Activated CD4-positive, alpha-beta T cell treated with anti-CD3 and anti-CD28 coated beads, Interleukin-2, Interleukin-4, amounts not matched to agents 100 ng/mL and 50 ng/mL, durations not matched to agents 16 hours and 8 hours (primary cell): ENCODE results near the gene HOXB6.

ENCODE experiments used
- DNase-seq: peaks from one replicate; pipeline ENCODE4 v3.0.0-alpha.2; 2020; ENCODE audit warnings: low spot score

The HOXB6 gene

DNA sequence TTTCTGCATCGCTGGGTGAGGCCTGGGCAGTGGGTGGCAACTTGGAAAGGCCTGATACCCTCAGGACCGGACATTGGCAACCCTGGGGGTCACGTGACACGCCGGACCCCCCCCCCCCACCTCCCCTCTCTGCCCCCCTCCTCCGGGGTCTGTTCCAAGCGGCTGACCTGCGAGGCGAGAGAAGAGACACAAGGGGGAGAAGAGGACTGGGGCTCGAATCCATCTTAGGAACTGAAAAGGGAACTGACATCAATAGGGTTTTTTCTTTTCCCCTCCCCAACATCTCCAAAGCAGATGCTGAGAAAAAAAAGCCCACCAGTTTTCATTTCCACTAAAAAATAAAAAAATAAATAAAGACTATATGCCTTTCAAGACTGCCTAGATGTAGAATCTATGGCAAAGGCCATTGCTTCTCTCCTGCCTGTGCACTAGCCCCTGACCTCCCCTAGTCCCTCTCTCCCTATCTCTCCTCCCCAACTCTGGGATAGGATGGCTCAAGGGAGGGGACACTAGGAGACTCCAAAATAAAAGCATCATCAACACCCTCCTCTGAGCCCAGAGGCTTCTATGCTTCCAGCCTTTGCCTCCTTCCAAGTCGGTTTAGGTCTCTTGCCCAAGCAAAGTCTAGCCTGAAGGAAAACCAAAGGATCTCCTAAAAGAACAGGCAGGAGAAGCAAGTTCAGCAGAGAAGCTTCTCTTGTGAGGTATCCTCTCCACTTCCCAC lies 52.2 kb downstream of the HOXB6 start:
- no peak for DNase-seq

- no peak for DNase-seq
Measured at GRCh38 chr17:48551596-48552465, 53.0 kb downstream of the HOXB6 start.

DNA sequence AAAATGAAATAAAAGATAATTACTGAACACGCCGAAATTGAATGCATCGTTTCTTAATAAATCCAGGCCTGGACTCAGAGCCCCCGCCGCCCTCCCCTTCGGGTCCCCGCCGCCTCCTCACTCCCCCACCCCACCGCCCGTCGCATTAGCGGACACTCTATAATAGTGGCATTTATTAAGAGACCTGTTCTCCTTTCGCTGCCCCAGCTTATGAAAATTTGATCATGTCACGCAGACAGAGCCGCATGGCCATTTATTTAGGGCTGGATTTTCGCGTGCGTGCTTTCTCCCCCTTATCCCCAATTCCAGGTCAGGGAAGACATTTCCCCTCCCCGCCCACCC lies 53.6 kb downstream of the HOXB6 start:
- no peak for DNase-seq

DNA sequence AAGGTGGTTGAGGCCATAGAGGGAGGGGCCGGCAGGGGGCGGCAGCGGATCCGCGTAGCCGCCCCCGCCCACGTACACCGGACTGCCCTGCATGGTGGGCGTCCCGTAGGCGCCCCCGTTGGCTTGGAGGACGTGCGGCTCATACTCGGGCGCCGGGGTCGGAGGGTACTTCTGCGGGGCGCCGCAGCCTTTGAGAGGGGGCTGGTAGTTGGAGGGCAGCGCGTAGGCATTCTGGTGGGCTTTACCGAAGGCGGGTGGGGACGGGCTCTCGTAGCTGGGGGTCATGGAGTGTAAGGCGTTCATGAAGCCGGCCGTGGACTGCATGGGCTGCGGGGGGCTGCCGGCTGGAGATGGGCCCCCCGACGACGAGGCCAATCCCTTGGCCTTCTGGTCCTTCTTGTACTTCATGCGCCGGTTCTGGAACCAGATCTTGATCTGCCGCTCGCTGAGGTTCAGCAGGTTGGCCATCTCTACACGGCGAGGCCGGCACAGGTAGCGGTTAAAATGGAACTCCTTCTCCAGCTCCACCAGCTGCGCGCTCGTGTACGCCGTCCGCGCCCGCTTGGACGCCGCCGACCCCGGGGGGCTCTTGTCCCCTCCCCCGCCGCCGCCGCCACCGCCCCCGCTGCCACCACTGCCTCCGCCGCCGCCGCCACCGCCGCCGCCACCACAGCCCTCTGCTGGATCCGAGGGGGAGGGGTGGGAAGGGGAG lies 54.1 kb downstream of the HOXB6 start:
- DNase-seq, result no peak

GRCh38 chr17:48549914-48550501 lies 54.8 kb downstream of the HOXB6 start:
- DNase-seq, result no peak

DNA sequence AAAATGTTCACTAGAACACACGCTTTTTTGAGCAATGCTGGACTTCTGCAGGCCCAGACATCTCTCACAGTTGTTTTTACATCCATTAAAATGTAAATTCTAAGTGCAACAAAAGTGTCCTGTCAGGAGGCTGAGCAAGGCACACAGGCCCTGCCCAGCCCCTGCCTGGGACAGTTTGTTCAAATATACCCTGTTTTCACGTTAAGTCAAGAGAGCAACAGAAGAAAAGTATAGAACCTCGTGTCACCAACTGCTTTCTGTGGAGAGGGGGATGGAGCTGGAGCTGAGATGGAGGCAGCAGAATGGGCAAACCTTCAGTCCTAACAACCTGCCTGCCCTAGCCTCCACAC lies 55.5 kb downstream of the HOXB6 start:
- DNase-seq, result no peak

GRCh38 chr17:48548523-48549280 lies 56.1 kb downstream of the HOXB6 start:
- no peak for DNase-seq

DNA sequence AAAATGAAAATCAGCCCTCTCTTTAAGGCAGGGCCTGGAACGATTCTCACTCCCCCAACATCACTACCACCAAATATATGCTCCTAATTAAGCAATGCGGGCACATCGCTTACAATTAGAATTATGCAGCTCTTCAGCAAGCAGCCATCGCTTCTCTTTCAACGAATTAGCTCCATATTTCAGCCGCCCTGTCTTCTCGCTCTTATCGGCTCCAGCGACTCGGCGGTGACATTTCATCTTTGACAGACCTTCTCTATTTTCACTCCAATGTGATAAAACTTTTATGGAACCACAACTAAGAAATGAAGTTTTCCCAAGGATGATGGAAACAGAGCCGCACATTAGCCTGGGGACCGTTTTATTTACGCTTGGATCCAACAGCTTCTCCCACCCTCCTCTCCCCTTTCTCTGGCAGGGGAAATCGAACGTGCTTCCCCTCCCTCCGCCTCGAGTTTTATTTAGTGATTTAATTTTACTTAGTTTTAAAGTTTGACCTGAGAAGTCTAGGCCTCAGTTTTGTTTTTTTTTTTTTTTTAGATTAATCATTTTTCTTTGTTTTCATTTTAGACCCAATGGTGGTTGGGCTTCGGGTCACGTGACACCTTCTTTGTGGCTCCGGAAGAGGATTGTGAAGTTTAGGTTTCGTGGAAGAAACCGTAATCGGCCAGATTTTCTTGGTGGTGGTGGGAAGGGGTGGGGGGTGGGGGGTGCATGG lies 56.8 kb downstream of the HOXB6 start:
- peak; percentile 49 for DNase-seq

DNA sequence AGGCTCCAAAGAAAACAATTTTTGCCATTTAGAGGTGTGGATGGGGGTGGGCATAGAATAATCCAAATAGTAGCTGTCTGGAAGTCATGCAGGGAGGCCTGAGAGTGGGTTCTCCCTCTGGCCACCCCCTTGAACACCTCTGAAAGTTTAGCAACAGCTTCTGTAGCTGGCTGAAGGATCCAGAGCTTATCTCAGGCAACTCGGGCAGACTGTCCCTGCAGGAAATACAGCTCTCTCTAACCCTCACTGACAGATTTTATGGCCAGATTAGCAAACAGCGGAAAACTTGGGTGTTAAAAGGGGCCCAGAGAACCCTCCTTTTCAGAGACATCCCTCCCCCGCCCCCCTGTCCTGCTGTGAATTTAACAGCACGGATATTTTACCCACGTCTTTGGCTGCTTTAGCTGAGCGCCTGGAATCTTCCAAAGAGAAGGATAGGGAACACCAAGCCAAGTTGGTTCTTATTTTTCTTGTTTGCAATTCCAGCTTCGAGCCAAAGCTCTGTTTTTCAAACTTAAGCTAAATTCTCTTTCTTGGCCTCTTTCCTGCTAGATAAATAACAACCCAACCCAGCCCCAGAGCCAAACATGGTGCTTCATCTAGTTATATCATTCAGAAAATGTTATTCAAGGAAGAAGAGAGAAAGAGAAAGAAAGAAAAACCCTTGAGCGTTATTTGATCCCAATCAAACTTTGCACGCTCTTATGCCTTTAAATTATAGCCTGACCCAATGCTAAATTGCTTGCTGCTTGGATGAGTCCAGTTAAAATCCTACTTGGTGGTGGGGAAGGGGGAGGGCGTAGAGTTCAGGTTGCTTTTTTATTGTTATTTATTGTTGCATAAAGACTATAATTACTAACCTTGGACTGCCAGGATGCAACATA lies 57.6 kb downstream of the HOXB6 start:
- DNase-seq, result peak; percentile 25

- no peak for DNase-seq
Measured at GRCh38 chr17:48546137-48546923, 58.5 kb downstream of the HOXB6 start.
